Inflammatory macrophage treated with lipopolysaccharide for 1 hour (primary cell): ENCODE results near the gene CIAO3.
"Not testable (repeated sequence)": the region's sequence is repeated elsewhere in the genome, so short reads cannot be mapped to it uniquely, and the experiment has no call there.

Source experiments
- DNase-seq, 2 donors: peaks; one replicate each; pipeline ENCODE4 v3.0.0-alpha.2; 2020 to 2022

Gene CIAO3

GRCh38 chr16:759110-759910 is 18.5 kb upstream of the CIAO3 start:
- DNase-seq, result no peak

DNA sequence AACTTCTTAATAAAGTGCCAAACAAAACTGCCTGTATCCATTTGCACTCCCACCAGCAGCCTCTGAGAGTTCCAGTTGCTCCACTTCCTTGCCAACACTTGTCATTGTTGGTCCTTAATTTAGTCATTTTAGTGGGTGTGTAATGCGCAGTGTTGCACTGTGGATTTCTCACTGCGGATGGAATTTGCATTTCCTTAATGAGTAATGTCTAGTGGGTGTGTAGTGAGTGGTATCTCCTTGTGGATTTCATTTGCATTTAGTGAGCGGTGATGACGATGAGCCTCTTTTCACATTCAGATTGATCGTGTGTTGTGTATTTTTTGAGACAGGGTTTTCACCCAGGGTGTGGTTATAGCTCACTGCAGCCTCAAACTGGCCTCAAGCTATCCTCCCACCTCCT is 15.6 kb upstream of the CIAO3 start:
- peak; percentile 25 to 63 for DNase-seq

GRCh38 chr16:754656-755055 is 13.9 kb upstream of the CIAO3 start:
- peak; percentile 47 to 51 for DNase-seq

DNA sequence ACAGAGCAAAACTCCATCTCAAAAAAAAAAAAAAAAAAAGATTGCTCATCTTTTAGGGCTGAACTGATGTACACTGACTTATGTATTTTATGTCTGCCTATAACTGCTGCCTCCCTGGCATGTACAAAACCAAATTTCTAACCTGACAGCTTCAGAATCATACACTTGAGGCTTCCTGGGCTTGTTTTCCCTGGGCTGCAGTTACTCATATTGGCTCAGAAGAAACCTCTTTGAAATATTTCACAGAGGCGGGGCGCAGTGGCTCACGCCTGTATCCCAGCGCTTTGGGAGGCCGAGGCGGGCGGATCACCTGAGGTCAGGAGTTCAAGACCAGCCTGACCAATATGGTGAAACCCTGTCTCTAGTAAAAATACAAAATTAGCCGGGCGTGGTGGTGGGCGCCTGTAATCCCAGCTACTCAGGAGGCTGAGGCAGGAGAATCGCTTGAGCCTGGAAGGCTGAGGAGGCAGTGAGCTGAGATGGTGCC is 13.4 kb upstream of the CIAO3 start:
- DNase-seq, result not testable (repeated sequence)

GRCh38 chr16:752007-752312 is 11.2 kb upstream of the CIAO3 start:
- DNase-seq, result no peak

DNA sequence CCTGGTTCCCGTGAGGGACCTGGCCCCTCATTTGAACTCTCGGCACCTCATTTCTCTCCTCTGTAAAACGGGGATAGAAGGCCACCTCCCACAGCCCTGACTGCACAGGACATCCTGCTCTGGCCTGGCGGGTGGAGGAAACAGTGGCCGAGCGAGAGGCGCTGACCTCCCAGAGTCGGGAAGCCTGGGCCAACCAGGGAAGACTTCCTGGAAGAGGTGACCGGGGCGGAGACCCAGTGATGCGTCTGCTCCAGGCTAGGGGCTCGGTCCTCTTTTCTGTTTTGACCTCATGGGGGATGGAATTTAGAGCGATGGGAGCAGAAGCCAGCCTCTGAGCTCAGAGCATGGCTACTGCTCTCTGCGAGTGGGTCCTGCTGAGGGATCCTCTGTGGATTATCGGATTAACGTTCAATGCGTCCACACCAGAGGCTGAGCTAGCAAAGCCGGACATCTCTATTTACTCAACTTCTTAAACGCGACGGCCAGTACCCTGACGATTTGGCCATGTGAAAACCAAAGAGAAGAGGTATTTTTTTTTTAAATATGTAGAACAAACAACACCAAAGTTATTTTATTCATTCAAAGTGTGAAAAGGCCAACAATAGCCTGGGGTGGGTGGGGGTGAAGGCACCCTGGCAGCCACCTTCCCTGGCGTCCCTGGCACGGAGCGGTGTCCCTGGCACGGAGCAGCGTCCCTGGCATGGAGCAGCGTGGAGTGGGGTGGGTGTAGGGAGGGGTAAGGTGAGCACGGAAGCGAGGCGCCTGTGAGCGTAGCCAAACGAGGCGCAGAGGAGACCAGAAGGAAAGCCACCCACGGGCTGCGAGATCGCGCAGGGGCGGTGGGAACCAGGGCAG is 10.6 kb upstream of the CIAO3 start:
- DNase-seq, result no peak

- no peak for DNase-seq
Measured at GRCh38 chr16:750485-750884, 9.7 kb upstream of the CIAO3 start.

DNA sequence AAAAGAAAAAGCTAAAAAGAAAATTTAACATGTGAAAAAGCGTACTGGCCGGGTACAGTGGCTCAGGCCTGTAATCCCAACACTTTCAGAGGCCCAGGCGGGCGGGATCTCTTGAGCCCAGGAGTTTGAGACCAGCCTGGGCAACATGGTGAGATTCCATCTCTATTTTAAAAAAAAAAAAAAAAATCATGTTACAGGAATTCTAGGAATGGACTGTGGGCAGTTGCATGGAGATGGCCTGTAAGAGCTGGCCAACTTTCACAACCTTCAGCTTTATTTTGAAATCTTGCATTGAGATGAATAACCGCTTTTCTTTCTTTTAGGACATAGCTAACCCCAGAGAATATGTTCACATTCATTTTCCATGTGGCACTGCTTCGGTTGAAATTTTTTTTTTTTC is 8.2 kb upstream of the CIAO3 start:
- no peak for DNase-seq

GRCh38 chr16:747978-748746 is 7.4 kb upstream of the CIAO3 start:
- DNase-seq, result no peak

GRCh38 chr16:746637-747036 is 5.8 kb upstream of the CIAO3 start:
- DNase-seq, result no peak

GRCh38 chr16:745739-746138 is 4.9 kb upstream of the CIAO3 start:
- DNase-seq, result no peak

DNA sequence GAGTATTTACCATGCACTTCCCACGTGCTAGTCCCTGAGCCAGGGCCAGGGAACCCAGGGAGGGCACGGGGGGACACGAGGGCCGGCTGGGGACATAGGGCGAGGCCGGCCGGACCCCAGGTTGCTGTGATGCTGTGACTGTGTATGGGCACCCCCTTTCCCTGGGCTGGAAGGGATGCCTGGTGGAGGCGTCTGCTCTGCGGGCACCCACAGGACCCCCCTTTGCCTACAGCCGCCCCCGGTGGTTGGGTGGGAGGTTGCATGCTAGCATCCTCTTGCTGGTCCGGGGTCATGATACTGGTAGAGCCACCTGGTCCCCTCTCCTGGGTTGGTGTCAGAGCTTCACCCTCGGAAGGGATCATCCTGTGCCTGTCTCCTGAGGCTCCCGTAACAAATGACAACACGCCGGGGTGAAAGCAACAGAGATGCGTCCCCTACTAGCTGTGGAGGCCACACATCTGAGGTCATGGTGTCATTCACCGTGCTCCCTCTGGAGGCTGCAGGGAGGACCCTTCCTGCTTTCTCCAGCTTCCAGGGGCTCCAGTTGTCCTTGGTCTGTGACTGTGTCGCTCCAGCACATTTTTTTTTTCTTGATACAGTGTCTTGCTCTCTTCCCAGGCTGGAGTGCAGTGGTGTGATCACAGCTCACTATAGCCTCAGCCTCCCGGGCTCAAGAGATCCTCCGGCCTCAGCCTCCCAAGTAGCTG is 3.1 kb upstream of the CIAO3 start:
- no peak for DNase-seq

GRCh38 chr16:742894-743293 is 2.1 kb upstream of the CIAO3 start:
- DNase-seq, result not testable (repeated sequence)

GRCh38 chr16:741986-742629 is 1.3 kb upstream of the CIAO3 start:
- DNase-seq, result no peak

DNA sequence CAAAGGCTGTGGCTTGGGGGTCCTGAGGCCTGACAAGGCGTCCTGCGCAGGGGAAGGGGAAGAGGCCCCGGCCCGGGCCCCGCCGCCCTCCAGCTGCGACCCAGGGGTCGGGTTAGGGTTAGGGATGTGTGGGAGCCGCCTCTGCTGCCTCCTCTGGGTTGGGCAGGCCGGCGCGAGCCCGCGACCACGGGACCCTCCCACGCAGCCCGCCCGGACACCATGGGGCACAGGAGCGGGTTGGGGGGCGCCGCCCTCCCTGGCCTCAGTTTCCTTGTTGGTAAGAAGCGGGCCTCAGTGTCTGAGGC is 386 bp downstream of the CIAO3 start:
- no peak for DNase-seq

- DNase-seq, result no peak
Measured at GRCh38 chr16:739560-740458, 988 bp downstream of the CIAO3 start.

DNA sequence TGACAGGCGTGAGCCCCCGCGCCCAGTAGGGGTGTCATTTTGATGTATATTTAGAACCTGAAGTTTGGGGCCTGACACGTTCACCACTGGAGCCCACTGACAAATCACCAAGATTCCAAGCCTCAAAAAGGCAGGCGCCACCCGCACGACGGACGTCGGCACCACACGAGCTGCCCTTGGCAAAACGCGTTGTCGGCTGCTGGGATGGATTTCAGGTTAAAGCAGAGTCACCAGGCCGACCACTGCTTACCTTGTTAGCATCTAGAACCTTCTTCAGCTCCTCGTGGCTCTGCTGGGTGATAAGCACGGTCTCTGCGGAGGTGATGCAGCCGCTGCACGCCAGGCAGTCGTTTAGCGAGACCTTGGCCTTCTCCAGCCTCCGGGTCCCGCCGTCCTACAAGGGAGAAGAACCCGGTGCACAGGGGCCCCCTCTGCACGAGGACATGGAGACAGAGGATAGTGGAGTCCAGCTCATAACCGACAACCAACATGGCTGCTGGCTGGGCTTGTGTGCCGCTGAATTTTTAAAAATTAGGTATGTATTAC is 3.8 kb downstream of the CIAO3 start:
- no peak for DNase-seq

GRCh38 chr16:735982-736453 is 4.8 kb downstream of the CIAO3 start:
- DNase-seq, result no peak

- DNase-seq, result no peak
Measured at GRCh38 chr16:734981-735881, 5.6 kb downstream of the CIAO3 start.
